ENCODE measurements around the gene LIN7A.

DNA sequence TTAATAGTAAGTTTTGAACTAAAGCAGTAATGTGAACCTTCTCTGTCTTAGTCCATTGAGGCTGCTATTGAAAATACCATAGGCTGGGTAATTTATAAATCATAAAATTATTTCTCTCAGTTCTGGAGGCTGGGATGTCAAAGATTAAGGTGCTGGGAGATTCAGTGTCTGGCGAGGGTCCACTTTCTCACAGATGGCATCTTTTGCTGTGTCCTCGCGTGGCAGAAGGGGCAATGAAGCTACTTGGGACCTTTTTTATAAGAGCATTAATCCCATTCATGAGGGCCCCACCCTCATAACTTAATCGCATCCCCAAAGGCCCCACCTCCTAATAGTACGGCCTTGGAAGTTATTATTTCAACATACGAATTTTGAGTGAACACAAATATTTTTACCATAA lies 28.4 kb downstream of the LIN7A start:
- TF ChIP-seq, protein P1, sequence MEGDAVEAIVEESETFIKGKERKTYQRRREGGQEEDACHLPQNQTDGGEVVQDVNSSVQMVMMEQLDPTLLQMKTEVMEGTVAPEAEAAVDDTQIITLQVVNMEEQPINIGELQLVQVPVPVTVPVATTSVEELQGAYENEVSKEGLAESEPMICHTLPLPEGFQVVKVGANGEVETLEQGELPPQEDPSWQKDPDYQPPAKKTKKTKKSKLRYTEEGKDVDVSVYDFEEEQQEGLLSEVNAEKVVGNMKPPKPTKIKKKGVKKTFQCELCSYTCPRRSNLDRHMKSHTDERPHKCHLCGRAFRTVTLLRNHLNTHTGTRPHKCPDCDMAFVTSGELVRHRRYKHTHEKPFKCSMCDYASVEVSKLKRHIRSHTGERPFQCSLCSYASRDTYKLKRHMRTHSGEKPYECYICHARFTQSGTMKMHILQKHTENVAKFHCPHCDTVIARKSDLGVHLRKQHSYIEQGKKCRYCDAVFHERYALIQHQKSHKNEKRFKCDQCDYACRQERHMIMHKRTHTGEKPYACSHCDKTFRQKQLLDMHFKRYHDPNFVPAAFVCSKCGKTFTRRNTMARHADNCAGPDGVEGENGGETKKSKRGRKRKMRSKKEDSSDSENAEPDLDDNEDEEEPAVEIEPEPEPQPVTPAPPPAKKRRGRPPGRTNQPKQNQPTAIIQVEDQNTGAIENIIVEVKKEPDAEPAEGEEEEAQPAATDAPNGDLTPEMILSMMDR (IDR thresholded peaks at IDR 0.05; ENCODE audit: low read depth, low read length, missing input control), result no peak
- no peak for TF ChIP-seq RXRA (IDR thresholded peaks at IDR 0.05)
- no peak for TF ChIP-seq NR2F2 (IDR thresholded peaks at IDR 0.05)
- no peak for TF ChIP-seq YY1 (IDR thresholded peaks at IDR 0.05)
- TF ChIP-seq, protein P2, sequence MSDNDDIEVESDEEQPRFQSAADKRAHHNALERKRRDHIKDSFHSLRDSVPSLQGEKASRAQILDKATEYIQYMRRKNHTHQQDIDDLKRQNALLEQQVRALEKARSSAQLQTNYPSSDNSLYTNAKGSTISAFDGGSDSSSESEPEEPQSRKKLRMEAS (IDR thresholded peaks at IDR 0.05), result no peak
- TF ChIP-seq TAF1 (conservative IDR thresholded peaks at IDR 0.05), result no peak
- no peak for TF ChIP-seq EGR1 (IDR thresholded peaks at IDR 0.05; ENCODE audit: low read depth in 2 of 2)
- TF ChIP-seq, protein P3, sequence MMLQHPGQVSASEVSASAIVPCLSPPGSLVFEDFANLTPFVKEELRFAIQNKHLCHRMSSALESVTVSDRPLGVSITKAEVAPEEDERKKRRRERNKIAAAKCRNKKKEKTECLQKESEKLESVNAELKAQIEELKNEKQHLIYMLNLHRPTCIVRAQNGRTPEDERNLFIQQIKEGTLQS (IDR thresholded peaks at IDR 0.05), result no peak
- TF ChIP-seq, protein P4, sequence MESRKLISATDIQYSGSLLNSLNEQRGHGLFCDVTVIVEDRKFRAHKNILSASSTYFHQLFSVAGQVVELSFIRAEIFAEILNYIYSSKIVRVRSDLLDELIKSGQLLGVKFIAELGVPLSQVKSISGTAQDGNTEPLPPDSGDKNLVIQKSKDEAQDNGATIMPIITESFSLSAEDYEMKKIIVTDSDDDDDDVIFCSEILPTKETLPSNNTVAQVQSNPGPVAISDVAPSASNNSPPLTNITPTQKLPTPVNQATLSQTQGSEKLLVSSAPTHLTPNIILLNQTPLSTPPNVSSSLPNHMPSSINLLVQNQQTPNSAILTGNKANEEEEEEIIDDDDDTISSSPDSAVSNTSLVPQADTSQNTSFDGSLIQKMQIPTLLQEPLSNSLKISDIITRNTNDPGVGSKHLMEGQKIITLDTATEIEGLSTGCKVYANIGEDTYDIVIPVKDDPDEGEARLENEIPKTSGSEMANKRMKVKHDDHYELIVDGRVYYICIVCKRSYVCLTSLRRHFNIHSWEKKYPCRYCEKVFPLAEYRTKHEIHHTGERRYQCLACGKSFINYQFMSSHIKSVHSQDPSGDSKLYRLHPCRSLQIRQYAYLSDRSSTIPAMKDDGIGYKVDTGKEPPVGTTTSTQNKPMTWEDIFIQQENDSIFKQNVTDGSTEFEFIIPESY (IDR thresholded peaks at IDR 0.05), result no peak
- no peak for TF ChIP-seq HNF4A (conservative IDR thresholded peaks at IDR 0.05)
- TF ChIP-seq, protein P5, sequence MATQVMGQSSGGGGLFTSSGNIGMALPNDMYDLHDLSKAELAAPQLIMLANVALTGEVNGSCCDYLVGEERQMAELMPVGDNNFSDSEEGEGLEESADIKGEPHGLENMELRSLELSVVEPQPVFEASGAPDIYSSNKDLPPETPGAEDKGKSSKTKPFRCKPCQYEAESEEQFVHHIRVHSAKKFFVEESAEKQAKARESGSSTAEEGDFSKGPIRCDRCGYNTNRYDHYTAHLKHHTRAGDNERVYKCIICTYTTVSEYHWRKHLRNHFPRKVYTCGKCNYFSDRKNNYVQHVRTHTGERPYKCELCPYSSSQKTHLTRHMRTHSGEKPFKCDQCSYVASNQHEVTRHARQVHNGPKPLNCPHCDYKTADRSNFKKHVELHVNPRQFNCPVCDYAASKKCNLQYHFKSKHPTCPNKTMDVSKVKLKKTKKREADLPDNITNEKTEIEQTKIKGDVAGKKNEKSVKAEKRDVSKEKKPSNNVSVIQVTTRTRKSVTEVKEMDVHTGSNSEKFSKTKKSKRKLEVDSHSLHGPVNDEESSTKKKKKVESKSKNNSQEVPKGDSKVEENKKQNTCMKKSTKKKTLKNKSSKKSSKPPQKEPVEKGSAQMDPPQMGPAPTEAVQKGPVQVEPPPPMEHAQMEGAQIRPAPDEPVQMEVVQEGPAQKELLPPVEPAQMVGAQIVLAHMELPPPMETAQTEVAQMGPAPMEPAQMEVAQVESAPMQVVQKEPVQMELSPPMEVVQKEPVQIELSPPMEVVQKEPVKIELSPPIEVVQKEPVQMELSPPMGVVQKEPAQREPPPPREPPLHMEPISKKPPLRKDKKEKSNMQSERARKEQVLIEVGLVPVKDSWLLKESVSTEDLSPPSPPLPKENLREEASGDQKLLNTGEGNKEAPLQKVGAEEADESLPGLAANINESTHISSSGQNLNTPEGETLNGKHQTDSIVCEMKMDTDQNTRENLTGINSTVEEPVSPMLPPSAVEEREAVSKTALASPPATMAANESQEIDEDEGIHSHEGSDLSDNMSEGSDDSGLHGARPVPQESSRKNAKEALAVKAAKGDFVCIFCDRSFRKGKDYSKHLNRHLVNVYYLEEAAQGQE (IDR thresholded peaks at IDR 0.05), result no peak
- no peak for TF ChIP-seq SP1 (IDR thresholded peaks at IDR 0.05)
